ENCODE results near the gene DNMT3A. TPM values are rescaled to one million over a fixed set of nuclear protein-coding genes. Genes with fewer than 3 reads are reported as not detected.

The DNMT3A gene
- total and polyA plus RNA-seq, 8 donors = 3.4 to 47.4 (median 15.8) TPM

- H3K9me3 ChIP-seq = no peaks in the 10 kb centered on the region
- no peak overlapping the region for H3K27ac ChIP-seq
- no peaks in the 10 kb centered on the region for H3K27me3 ChIP-seq
- WGBS, 5 donors = 88 to 94% (median 91%) methylated on average over 19 of the region's 19 CpGs
- no peaks in the 10 kb centered on the region for H3K4me1 ChIP-seq
- no peak overlapping the region for H3K4me3 ChIP-seq
- intact Hi-C loops (cut with DNase I; ENCODE audit: low total_unique reads) = no loop called here
- peaks cover 0 to 30% (median 22%) of the 10 kb centered on the region in 4 donors for H3K36me3 ChIP-seq
- TF ChIP-seq POLR2AphosphoS5 (IDR thresholded peaks at IDR 0.05) (no peak), EP300 (IDR thresholded peaks at IDR 0.05) (no peak), POLR2A (IDR thresholded peaks at IDR 0.05) (no peak)
- TF ChIP-seq, protein P1, sequence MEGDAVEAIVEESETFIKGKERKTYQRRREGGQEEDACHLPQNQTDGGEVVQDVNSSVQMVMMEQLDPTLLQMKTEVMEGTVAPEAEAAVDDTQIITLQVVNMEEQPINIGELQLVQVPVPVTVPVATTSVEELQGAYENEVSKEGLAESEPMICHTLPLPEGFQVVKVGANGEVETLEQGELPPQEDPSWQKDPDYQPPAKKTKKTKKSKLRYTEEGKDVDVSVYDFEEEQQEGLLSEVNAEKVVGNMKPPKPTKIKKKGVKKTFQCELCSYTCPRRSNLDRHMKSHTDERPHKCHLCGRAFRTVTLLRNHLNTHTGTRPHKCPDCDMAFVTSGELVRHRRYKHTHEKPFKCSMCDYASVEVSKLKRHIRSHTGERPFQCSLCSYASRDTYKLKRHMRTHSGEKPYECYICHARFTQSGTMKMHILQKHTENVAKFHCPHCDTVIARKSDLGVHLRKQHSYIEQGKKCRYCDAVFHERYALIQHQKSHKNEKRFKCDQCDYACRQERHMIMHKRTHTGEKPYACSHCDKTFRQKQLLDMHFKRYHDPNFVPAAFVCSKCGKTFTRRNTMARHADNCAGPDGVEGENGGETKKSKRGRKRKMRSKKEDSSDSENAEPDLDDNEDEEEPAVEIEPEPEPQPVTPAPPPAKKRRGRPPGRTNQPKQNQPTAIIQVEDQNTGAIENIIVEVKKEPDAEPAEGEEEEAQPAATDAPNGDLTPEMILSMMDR (IDR thresholded peaks at IDR 0.05) = no peak
- DNase-seq = no peak
Observed at GRCh38 chr2:25386971-25387875, 45.5 kb upstream of the DNMT3A start.

DNA sequence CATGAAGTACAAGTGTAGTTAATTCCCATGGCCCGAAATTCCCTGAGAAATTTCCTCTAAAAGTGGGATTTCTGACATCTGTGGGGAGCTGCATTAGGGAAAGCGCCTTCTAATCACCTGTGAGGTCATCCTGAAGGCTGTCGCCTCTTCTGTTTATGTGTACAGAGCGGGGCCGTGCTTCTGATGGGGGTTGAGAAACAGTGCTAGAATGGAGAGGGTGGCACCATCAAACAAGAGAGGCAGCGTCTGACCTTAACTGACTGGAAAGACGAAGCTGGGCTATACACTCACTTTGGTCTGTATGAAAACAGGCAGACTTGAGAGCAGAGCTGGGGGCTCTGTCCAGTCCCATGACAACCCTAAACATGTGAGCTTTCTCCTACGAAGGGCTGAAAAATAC is 44.2 kb upstream of the DNMT3A start:
- intact Hi-C loops (cut with DNase I; ENCODE audit: low total_unique reads) = no loop called here
- H3K27me3 ChIP-seq = no peaks in the 10 kb centered on the region
- H3K4me3 ChIP-seq = no peak overlapping the region
- no peaks in the 10 kb centered on the region for H3K4me1 ChIP-seq
- WGBS, 5 donors = 76 to 91% (median 90%) methylated on average over 8 of the region's 8 CpGs
- H3K9me3 ChIP-seq = no peaks in the 10 kb centered on the region
- no peak for TF ChIP-seq POLR2A (IDR thresholded peaks at IDR 0.05)
- TF ChIP-seq, protein P1 (IDR thresholded peaks at IDR 0.05) = no peak
- no peak for TF ChIP-seq POLR2AphosphoS5 (IDR thresholded peaks at IDR 0.05)
- no peak for TF ChIP-seq EP300 (IDR thresholded peaks at IDR 0.05)
- H3K27ac ChIP-seq = no peak overlapping the region
- DNase-seq = no peak
- H3K36me3 ChIP-seq = peaks cover 0 to 30% (median 22%) of the 10 kb centered on the region in 4 donors

- TF ChIP-seq, protein P1 (IDR thresholded peaks at IDR 0.05) = no peak
- TF ChIP-seq POLR2AphosphoS5 (IDR thresholded peaks at IDR 0.05) (no peak), POLR2A (IDR thresholded peaks at IDR 0.05) (no peak), EP300 (IDR thresholded peaks at IDR 0.05) (no peak)
- Histone ChIP-seq H3K36me3 (peaks cover 0 to 30% (median 20%) of the 10 kb centered on the region in 4 donors), H3K27me3 (no peaks in the 10 kb centered on the region), H3K4me3 (no peak overlapping the region), H3K4me1 (peaks cover 0 to 5% (median 0%) of the 10 kb centered on the region in 4 donors), H3K9me3 (no peaks in the 10 kb centered on the region), H3K27ac (no peak overlapping the region)
- WGBS, 5 donors = 95 to 98% (median 96%) methylated on average over 9 of the region's 9 CpGs
- DNase-seq = peak in 1 of 2 donors; percentile 1
- intact Hi-C loops (cut with DNase I; ENCODE audit: low total_unique reads) = no loop called here
Observed at GRCh38 chr2:25383806-25384205, 42.1 kb upstream of the DNMT3A start.

DNA sequence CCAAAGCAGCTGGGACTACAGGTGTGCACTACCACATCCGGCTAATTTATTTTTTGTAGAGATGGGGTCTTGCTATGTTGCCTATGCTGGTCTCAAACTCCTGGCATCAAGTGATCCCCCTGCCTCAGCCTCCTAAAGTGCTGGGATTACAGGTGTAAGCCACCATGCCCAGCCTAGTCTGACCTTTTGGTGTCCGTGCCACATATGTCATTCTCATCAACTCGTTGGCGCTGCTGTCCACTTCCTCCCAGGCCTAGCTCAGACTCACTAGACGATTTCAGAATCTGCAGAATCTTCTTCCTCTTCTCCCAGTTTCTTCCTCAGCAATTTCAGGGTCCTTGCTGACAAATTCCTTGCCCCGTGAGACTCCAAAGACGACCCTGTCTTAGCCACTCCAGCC is 39.8 kb upstream of the DNMT3A start:
- H3K36me3 ChIP-seq = peaks cover 0 to 11% (median 3%) of the 10 kb centered on the region in 4 donors
- intact Hi-C loops (cut with DNase I; ENCODE audit: low total_unique reads) = no loop called here

More for the DNA sequence above, 39.8 kb upstream of the DNMT3A start:
- Histone ChIP-seq H3K4me3 (no peak overlapping the region), H3K4me1 (peaks cover 11 to 28% (median 14%) of the 10 kb centered on the region in 4 donors), H3K9me3 (no peaks in the 10 kb centered on the region), H3K27ac (no peak overlapping the region), H3K27me3 (no peaks in the 10 kb centered on the region)
- 77 to 89% (median 88%) methylated on average over 7 of the region's 7 CpGs for WGBS, 5 donors
- TF ChIP-seq, protein P1 (IDR thresholded peaks at IDR 0.05) = no peak
- no peak for TF ChIP-seq EP300 (IDR thresholded peaks at IDR 0.05)
- peak in 1 of 2 donors; percentile 1 for DNase-seq

Data from stomach (tissue), 9 donors.